ENCODE data around the gene MLH3. TPM values are rescaled to one million over a fixed set of nuclear protein-coding genes. Genes with fewer than 3 reads are reported as not detected.

The MLH3 gene
- total RNA-seq, 2 experiments from 2014 or later: 6.6 to 6.7 TPM

GRCh38 chr14:75047506-75047905, 3.8 kb downstream of the MLH3 start:
- peaks cover 9% of the 10 kb centered on the region for H3K4me1 ChIP-seq (ENCODE audit: insufficient read depth, low read length, poor library complexity, severe bottlenecking)
- ChIA-PET POLR2A (interaction anchor here (0.6 to 1.6 kb wide), 3 partner anchors 19 to 78 kb away, joined by 3 to 4 read pairs (median 3); no protein-coding TSS in a partner anchor), CTCF (ENCODE audit: unreplicated experiment) (no interaction called here)
- H2AFZ ChIP-seq (ENCODE audit: low read length): no peak overlapping the region
- intact Hi-C loops (cut with micrococcal nuclease; ENCODE audit: unreplicated experiment): loop anchor here (5.0 kb wide), 1 partner anchor 40 kb away; no protein-coding TSS in a partner anchor
- no peak for TF ChIP-seq EZH2phosphoT487 (IDR thresholded peaks at IDR 0.05; ENCODE audit: borderline replicate concordance, low read depth, low read length)
- TF ChIP-seq CTCF (conservative IDR thresholded peaks at IDR 0.05; ENCODE audit: low read length): no peak
- no peaks in the 10 kb centered on the region for H3K9me3 ChIP-seq (ENCODE audit: low read length)
- no peaks in the 10 kb centered on the region for H4K20me1 ChIP-seq (ENCODE audit: insufficient read depth, low read length)
- BruUV-seq (replicated peaks): no TSS peak
- peaks cover 3% of the 10 kb centered on the region; the same call in 1 of the 2 replicates for H3K36me3 ChIP-seq (ENCODE audit: insufficient read depth, low read length)
- no peak overlapping the region for H3K27ac ChIP-seq (ENCODE audit: low read depth, low read length, poor library complexity, severe bottlenecking)
- no peak overlapping the region for H3K4me3 ChIP-seq (ENCODE audit: low read depth, low read length, poor library complexity, severe bottlenecking)
- no peak for DNase-seq (ENCODE audit: low spot score)
- H3K4me2 ChIP-seq (ENCODE audit: low read length): no peak overlapping the region
- H3K9me2 ChIP-seq (ENCODE audit: insufficient read depth, low read length): no peaks in the 10 kb centered on the region
- no peaks in the 10 kb centered on the region for H3K79me2 ChIP-seq (ENCODE audit: insufficient read depth, low read depth, low read length)

DNA sequence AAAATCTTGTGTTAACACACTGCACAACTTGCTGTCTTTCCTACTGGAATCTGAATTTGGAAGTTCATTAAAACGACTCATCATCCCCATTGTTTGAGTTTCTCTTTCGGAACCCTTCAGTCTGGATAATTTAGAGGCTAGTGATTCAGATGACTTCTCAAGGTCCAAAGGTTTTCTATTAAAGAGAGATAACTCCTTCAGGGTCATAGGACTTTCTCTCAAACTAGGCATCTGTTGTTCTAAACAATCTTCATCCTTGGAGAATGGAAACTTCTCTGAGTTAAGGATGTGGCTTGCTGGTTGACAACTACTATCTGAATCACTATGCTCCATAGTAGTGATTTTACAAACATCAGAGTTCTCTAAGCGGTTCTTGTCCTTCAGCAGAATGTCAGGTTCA, 4.4 kb downstream of the MLH3 start:
- Histone ChIP-seq H3K27ac (ENCODE audit: low read depth, low read length, poor library complexity, severe bottlenecking) (no peak overlapping the region), H3K4me1 (ENCODE audit: insufficient read depth, low read length, poor library complexity, severe bottlenecking) (peaks cover 9% of the 10 kb centered on the region), H3K4me2 (ENCODE audit: low read length) (no peak overlapping the region), H3K36me3 (ENCODE audit: insufficient read depth, low read length) (0 out of 2 replicates have a peak, but pooled peaks cover 2% of the 10 kb centered on the region), H3K9me3 (ENCODE audit: low read length) (no peaks in the 10 kb centered on the region), H2AFZ (ENCODE audit: low read length) (no peak overlapping the region), H3K79me2 (ENCODE audit: insufficient read depth, low read depth, low read length) (no peaks in the 10 kb centered on the region), H4K20me1 (ENCODE audit: insufficient read depth, low read length) (no peaks in the 10 kb centered on the region), H3K9me2 (ENCODE audit: insufficient read depth, low read length) (no peaks in the 10 kb centered on the region), H3K4me3 (ENCODE audit: low read depth, low read length, poor library complexity, severe bottlenecking) (no peak overlapping the region)
- CTCF ChIA-PET (ENCODE audit: unreplicated experiment): no interaction called here
- intact Hi-C loops (cut with micrococcal nuclease; ENCODE audit: unreplicated experiment): loop anchor here (5.0 kb wide), 1 partner anchor 40 kb away; no protein-coding TSS in a partner anchor
- TF ChIP-seq EZH2phosphoT487 (IDR thresholded peaks at IDR 0.05; ENCODE audit: borderline replicate concordance, low read depth, low read length) (no peak), CTCF (conservative IDR thresholded peaks at IDR 0.05; ENCODE audit: low read length) (no peak)
- BruUV-seq (replicated peaks): no TSS peak
- DNase-seq (ENCODE audit: low spot score): no peak
- POLR2A ChIA-PET: no interaction called here

DNA sequence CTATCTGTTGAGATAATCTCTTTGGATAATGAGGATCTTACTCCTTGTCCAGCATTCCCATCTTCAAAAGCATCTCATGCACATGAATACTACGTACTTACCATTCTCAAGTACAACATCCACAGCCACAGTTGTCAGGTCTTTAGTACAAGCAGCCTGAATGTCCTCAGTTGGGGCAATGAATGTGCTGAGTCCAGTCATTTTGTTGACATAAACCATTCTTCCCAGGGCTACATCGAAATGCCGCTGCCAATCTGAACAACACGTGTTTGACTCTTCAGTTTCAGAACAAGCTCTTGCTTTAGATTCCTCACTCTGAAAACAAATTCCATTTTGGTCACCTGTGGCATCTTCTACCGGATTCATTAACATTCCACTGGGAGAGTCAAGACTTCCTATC, 5.0 kb downstream of the MLH3 start:
- H3K4me3 ChIP-seq (ENCODE audit: low read depth, low read length, poor library complexity, severe bottlenecking): no peak overlapping the region
- no TSS peak for BruUV-seq (replicated peaks)
- no peak for DNase-seq (ENCODE audit: low spot score)
- TF ChIP-seq CTCF (conservative IDR thresholded peaks at IDR 0.05; ENCODE audit: low read length) (no peak), EZH2phosphoT487 (IDR thresholded peaks at IDR 0.05; ENCODE audit: borderline replicate concordance, low read depth, low read length) (no peak)
- no peaks in the 10 kb centered on the region for H3K79me2 ChIP-seq (ENCODE audit: insufficient read depth, low read depth, low read length)
- CTCF ChIA-PET (ENCODE audit: unreplicated experiment): no interaction called here
- H3K4me1 ChIP-seq (ENCODE audit: insufficient read depth, low read length, poor library complexity, severe bottlenecking): peaks cover 6% of the 10 kb centered on the region
- POLR2A ChIA-PET: interaction anchor here (0.6 to 1.0 kb wide), 2 partner anchors 11 to 314 kb away, joined by 3 read pairs; no protein-coding TSS in a partner anchor
- no peak overlapping the region for H2AFZ ChIP-seq (ENCODE audit: low read length)
- H3K9me3 ChIP-seq (ENCODE audit: low read length): no peaks in the 10 kb centered on the region
- no peaks in the 10 kb centered on the region for H4K20me1 ChIP-seq (ENCODE audit: insufficient read depth, low read length)
- H3K27ac ChIP-seq (ENCODE audit: low read depth, low read length, poor library complexity, severe bottlenecking): no peak overlapping the region
- H3K9me2 ChIP-seq (ENCODE audit: insufficient read depth, low read length): no peaks in the 10 kb centered on the region
- no peak overlapping the region for H3K4me2 ChIP-seq (ENCODE audit: low read length)
- no peaks in the 10 kb centered on the region for H3K36me3 ChIP-seq (ENCODE audit: insufficient read depth, low read length)
- intact Hi-C loops (cut with micrococcal nuclease; ENCODE audit: unreplicated experiment): loop anchor here (5.0 kb wide), 1 partner anchor 39 kb away; no protein-coding TSS in a partner anchor

Data from OCI-LY7 (cell line).